ENCODE data around the gene NACAD.

DNA sequence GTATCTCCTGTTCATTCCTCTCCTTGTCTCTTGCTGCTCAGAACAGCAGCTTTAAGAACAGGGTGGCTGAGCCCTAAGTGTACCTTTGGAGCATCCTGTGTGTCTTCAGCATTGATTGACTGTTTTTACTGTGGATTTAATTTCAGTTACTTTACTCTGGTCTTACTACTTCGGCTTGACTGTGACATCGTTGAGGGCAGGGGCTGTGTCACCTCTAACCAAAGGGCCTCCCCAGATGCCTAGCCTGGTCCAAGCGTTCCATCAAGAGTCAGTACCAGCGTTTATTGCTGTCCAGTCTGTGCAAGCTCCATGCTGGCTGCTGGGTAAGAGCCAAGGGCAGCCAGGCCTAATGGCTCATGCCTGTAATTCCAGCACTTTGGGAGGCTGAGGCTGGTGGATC is 56.3 kb downstream of the NACAD start:
- TF ChIP-seq, protein P1, sequence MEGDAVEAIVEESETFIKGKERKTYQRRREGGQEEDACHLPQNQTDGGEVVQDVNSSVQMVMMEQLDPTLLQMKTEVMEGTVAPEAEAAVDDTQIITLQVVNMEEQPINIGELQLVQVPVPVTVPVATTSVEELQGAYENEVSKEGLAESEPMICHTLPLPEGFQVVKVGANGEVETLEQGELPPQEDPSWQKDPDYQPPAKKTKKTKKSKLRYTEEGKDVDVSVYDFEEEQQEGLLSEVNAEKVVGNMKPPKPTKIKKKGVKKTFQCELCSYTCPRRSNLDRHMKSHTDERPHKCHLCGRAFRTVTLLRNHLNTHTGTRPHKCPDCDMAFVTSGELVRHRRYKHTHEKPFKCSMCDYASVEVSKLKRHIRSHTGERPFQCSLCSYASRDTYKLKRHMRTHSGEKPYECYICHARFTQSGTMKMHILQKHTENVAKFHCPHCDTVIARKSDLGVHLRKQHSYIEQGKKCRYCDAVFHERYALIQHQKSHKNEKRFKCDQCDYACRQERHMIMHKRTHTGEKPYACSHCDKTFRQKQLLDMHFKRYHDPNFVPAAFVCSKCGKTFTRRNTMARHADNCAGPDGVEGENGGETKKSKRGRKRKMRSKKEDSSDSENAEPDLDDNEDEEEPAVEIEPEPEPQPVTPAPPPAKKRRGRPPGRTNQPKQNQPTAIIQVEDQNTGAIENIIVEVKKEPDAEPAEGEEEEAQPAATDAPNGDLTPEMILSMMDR (IDR thresholded peaks at IDR 0.05; ENCODE audit: insufficient read depth, low read length): no peak
- TF ChIP-seq, protein P2, sequence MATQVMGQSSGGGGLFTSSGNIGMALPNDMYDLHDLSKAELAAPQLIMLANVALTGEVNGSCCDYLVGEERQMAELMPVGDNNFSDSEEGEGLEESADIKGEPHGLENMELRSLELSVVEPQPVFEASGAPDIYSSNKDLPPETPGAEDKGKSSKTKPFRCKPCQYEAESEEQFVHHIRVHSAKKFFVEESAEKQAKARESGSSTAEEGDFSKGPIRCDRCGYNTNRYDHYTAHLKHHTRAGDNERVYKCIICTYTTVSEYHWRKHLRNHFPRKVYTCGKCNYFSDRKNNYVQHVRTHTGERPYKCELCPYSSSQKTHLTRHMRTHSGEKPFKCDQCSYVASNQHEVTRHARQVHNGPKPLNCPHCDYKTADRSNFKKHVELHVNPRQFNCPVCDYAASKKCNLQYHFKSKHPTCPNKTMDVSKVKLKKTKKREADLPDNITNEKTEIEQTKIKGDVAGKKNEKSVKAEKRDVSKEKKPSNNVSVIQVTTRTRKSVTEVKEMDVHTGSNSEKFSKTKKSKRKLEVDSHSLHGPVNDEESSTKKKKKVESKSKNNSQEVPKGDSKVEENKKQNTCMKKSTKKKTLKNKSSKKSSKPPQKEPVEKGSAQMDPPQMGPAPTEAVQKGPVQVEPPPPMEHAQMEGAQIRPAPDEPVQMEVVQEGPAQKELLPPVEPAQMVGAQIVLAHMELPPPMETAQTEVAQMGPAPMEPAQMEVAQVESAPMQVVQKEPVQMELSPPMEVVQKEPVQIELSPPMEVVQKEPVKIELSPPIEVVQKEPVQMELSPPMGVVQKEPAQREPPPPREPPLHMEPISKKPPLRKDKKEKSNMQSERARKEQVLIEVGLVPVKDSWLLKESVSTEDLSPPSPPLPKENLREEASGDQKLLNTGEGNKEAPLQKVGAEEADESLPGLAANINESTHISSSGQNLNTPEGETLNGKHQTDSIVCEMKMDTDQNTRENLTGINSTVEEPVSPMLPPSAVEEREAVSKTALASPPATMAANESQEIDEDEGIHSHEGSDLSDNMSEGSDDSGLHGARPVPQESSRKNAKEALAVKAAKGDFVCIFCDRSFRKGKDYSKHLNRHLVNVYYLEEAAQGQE (IDR thresholded peaks at IDR 0.05; ENCODE audit: insufficient replicate concordance, low read depth): no peak
- TF ChIP-seq SPI1 (IDR thresholded peaks at IDR 0.05; ENCODE audit: borderline replicate concordance, low read depth): no peak
- TF ChIP-seq POLR2AphosphoS5 (IDR thresholded peaks at IDR 0.05; ENCODE audit: low read depth): no peak
- no peak for TF ChIP-seq GABPA (IDR thresholded peaks at IDR 0.05; ENCODE audit: low read depth)
